PC-3 (cell line): ENCODE data around the gene PAM16. TPM values are rescaled to one million over a fixed set of nuclear protein-coding genes. Genes with fewer than 3 reads are reported as not detected.

ENCODE experiments used
- ATAC-seq: fragments of 200-7000 bp; cut with Tn5 transposase; 2 replicates; pipeline ENCODE4 v1.9.1; 2020; ENCODE audit warnings: mild to moderate bottlenecking, moderate library complexity
- BruUV-seq: library from RNA; stranded (reverse); fragments of 400-500 nt; replicated peaks from 2 replicates; lab custom pipeline; 2021; lab: Mats Ljungman, UMichigan
- CTCF ChIA-PET: fragments of 300-600 bp; sonication (Branson Sonifier 250); formaldehyde crosslinking; loops from one replicate; lab custom pipeline; 2022; ENCODE audit warnings: antibody characterized with exemption; lab: Charles Lee
- POLR2A ChIA-PET: fragments of 300-600 bp; sonication (Branson Sonifier 250); formaldehyde crosslinking; loops from one replicate; lab custom pipeline; 2022; ENCODE audit warnings: antibody characterized with exemption; ENCODE audit not compliant: unreplicated experiment; lab: Charles Lee
- DNase-seq: peaks from one replicate; pipeline ENCODE4 v3.0.0-alpha.2; 2015
- H2AFZ ChIP-seq: fragments of 300-600 bp; sonication (generic); 2 replicates; pipeline ENCODE4 v1.6.0; 2016; ENCODE audit warnings: antibody characterized with exemption, low read length
- H3F3A ChIP-seq: fragments of 300-600 bp; sonication (generic); one replicate; pipeline ENCODE4 v1.6.0; 2017; ENCODE audit warnings: antibody characterized with exemption, low read length, control low read depth, mild to moderate bottlenecking; ENCODE audit not compliant: unreplicated experiment
- H3K27ac ChIP-seq: fragments of 300-600 bp; sonication (generic); 2 replicates; pipeline ENCODE4 v1.5.1; 2016; ENCODE audit warnings: mild to moderate bottlenecking, low read length
- H3K27me3 ChIP-seq: fragments of 300-600 bp; sonication (generic); 2 replicates; pipeline ENCODE4 v1.6.1; 2016; ENCODE audit warnings: low read length, mixed read lengths
- H3K36me3 ChIP-seq: fragments of 300-600 bp; sonication (generic); 2 replicates; pipeline ENCODE4 v1.6.1; 2016; ENCODE audit warnings: low read depth, mixed run types, low read length, mixed read lengths
- H3K4me1 ChIP-seq: fragments of 300-600 bp; sonication (generic); 2 replicates; pipeline ENCODE4 v1.5.1; 2016; ENCODE audit warnings: low read length; ENCODE audit not compliant: insufficient read depth
- H3K4me2 ChIP-seq: fragments of 300-600 bp; sonication (generic); 2 replicates; pipeline ENCODE4 v1.6.0; 2016; ENCODE audit warnings: low read length
- H3K4me3 ChIP-seq: fragments of 300-600 bp; sonication (generic); 2 replicates; pipeline ENCODE4 v1.5.1; 2016; ENCODE audit warnings: mild to moderate bottlenecking, low read length, mixed read lengths
- H3K79me2 ChIP-seq: fragments of 300-600 bp; sonication (generic); 2 replicates; pipeline ENCODE4 v1.6.1; 2017; ENCODE audit warnings: low read length, mixed read lengths
- H3K9ac ChIP-seq: fragments of 300-600 bp; sonication (generic); 2 replicates; pipeline ENCODE4 v1.6.0; 2016; ENCODE audit warnings: mild to moderate bottlenecking, low read length
- H3K9me2 ChIP-seq: fragments of 300-600 bp; sonication (generic); replicated peaks from 2 replicates; pipeline ENCODE4 v1.6.1; 2016; ENCODE audit warnings: mixed run types, low read length, mixed read lengths
- H3K9me3 ChIP-seq: fragments of 300-600 bp; sonication (generic); 2 replicates; pipeline ENCODE4 v1.6.1; 2016; ENCODE audit warnings: low read length, mixed read lengths
- H4K20me1 ChIP-seq: fragments of 300-600 bp; sonication (generic); 2 replicates; pipeline ENCODE4 v1.6.1; 2016; ENCODE audit warnings: low read length, mixed read lengths
- CTCF ChIP-seq: fragments of 300-600 bp; sonication (generic); conservative IDR thresholded peaks from 2 replicates; pipeline ENCODE4 v1.5.1; 2017; ENCODE audit warnings: antibody characterized with exemption, low read depth, mild to moderate bottlenecking, low read length
- EZH2 ChIP-seq: fragments of 300-600 bp; sonication (generic); IDR thresholded peaks from one replicate; pipeline ENCODE4 v1.6.1; 2017; ENCODE audit warnings: antibody characterized with exemption, mild to moderate bottlenecking, low read length; ENCODE audit not compliant: unreplicated experiment
- EZH2phosphoT487 ChIP-seq: fragments of 300-600 bp; sonication (generic); IDR thresholded peaks from 2 replicates; pipeline ENCODE4 v1.6.1; 2018; ENCODE audit warnings: mild to moderate bottlenecking, antibody characterized with exemption, low read length, borderline replicate concordance
- intact Hi-C: fragments of 100-400 bp; cut with micrococcal nuclease; formaldehyde crosslinking; loops from 2 replicates; pipeline ENCODE4 v1.9.0; 2023
- total RNA-seq: library from RNA; depleted of rRNA; stranded (reverse); fragments of >200 nt; gene quantifications from 2 replicates; pipeline ENCODE4 v1.2.3, GENCODE V29; 2014

The PAM16 gene
- total RNA-seq, 1 experiment from 2014 or later, result 95.5 TPM

GRCh38 chr16:4375717-4376116, 24.6 kb upstream of the PAM16 start:
- TF ChIP-seq CTCF (no peak), EZH2 (no peak), EZH2phosphoT487 (no peak)
- H3F3A ChIP-seq, result no peaks in the 10 kb centered on the region
- no peaks in the 10 kb centered on the region for H3K9me3 ChIP-seq
- H2AFZ ChIP-seq, result no peak overlapping the region
- no peak for ATAC-seq
- H3K4me3 ChIP-seq, result no peak overlapping the region
- no peaks in the 10 kb centered on the region for H3K27me3 ChIP-seq
- peak overlapping the region; percentile 64; the same call in 1 of the 2 replicates for H3K4me2 ChIP-seq
- H3K9me2 ChIP-seq, result no peaks in the 10 kb centered on the region
- intact Hi-C loops, result no loop called here
- DNase-seq, result no peak
- H3K4me1 ChIP-seq, result peaks cover 53% of the 10 kb centered on the region
- peaks cover 9% of the 10 kb centered on the region; the same call in 1 of the 2 replicates for H4K20me1 ChIP-seq
- H3K36me3 ChIP-seq, result no peaks in the 10 kb centered on the region
- peak overlapping the region; percentile 39 for H3K27ac ChIP-seq
- CTCF ChIA-PET, result no interaction called here
- no peak overlapping the region for H3K9ac ChIP-seq
- no TSS peak for BruUV-seq
- POLR2A ChIA-PET, result no interaction called here
- peaks cover 20% of the 10 kb centered on the region for H3K79me2 ChIP-seq

- intact Hi-C loops, result no loop called here
- Histone ChIP-seq H3K27ac (peak overlapping the region; percentile 17), H3K9me3 (no peaks in the 10 kb centered on the region), H3K4me3 (peak overlapping the region; percentile 91; the same call in 1 of the 2 replicates), H3K9me2 (no peaks in the 10 kb centered on the region), H3K4me2 (peak overlapping the region; percentile 100), H4K20me1 (peaks cover 9% of the 10 kb centered on the region; the same call in 1 of the 2 replicates), H3K27me3 (no peaks in the 10 kb centered on the region), H3F3A (no peaks in the 10 kb centered on the region), H3K79me2 (peaks cover 20% of the 10 kb centered on the region), H2AFZ (no peak overlapping the region), H3K9ac (no peak overlapping the region), H3K36me3 (no peaks in the 10 kb centered on the region), H3K4me1 (peaks cover 58% of the 10 kb centered on the region)
- ATAC-seq, result peak; percentile 1; the same call in 1 of the 2 replicates
- no TSS peak for BruUV-seq
- peak; percentile 48 for DNase-seq
- CTCF ChIA-PET, result no interaction called here
- POLR2A ChIA-PET, result no interaction called here
- TF ChIP-seq CTCF (no peak), EZH2phosphoT487 (no peak), EZH2 (no peak)
Observed at GRCh38 chr16:4373909-4374742, 23.0 kb upstream of the PAM16 start.
